ENCODE measurements around the gene SEC16B.

Gene SEC16B

GRCh38 chr1:177913762-177914540 lies 55.9 kb downstream of the SEC16B start:
- no peaks in the 10 kb centered on the region for H3K36me3 ChIP-seq (ENCODE audit: insufficient read depth)
- H3K27ac ChIP-seq, result no peak overlapping the region
- no peak overlapping the region for H3K4me3 ChIP-seq (IDR thresholded peaks at IDR 0.05; ENCODE audit: insufficient read depth, low read depth, low read length)
- TF ChIP-seq CTCF (conservative IDR thresholded peaks at IDR 0.05; ENCODE audit: low read depth, low read length), result peak; percentile 66
- H4K20me1 ChIP-seq (ENCODE audit: insufficient read depth), result no peaks in the 10 kb centered on the region
- no peaks in the 10 kb centered on the region for H3K27me3 ChIP-seq (ENCODE audit: insufficient read depth, low read depth)
- no peak overlapping the region for H3K4me2 ChIP-seq
- H2AFZ ChIP-seq (ENCODE audit: low read depth), result no peak overlapping the region
- H3K9ac ChIP-seq, result no peak overlapping the region
- H3K79me2 ChIP-seq (ENCODE audit: insufficient read depth, low read depth), result no peaks in the 10 kb centered on the region
- no peaks in the 10 kb centered on the region for H3K4me1 ChIP-seq (ENCODE audit: low read depth, poor library complexity, severe bottlenecking)

- H4K20me1 ChIP-seq (ENCODE audit: insufficient read depth), result no peaks in the 10 kb centered on the region
- H3K4me1 ChIP-seq (ENCODE audit: low read depth, poor library complexity, severe bottlenecking), result no peaks in the 10 kb centered on the region
- no peak overlapping the region for H3K4me3 ChIP-seq (IDR thresholded peaks at IDR 0.05; ENCODE audit: insufficient read depth, low read depth, low read length)
- no peak overlapping the region for H3K27ac ChIP-seq
- H3K4me2 ChIP-seq, result no peak overlapping the region
- H2AFZ ChIP-seq (ENCODE audit: low read depth), result no peak overlapping the region
- H3K36me3 ChIP-seq (ENCODE audit: insufficient read depth), result no peaks in the 10 kb centered on the region
- no peak overlapping the region for H3K9ac ChIP-seq
- TF ChIP-seq CTCF (conservative IDR thresholded peaks at IDR 0.05; ENCODE audit: low read depth, low read length), result no peak
- H3K79me2 ChIP-seq (ENCODE audit: insufficient read depth, low read depth), result no peaks in the 10 kb centered on the region
- H3K27me3 ChIP-seq (ENCODE audit: insufficient read depth, low read depth), result no peaks in the 10 kb centered on the region
Measured at GRCh38 chr1:177912991-177913390, 56.9 kb downstream of the SEC16B start.

GRCh38 chr1:177909416-177909815 lies 60.4 kb downstream of the SEC16B start:
- Histone ChIP-seq H3K9ac (no peak overlapping the region), H3K4me3 (IDR thresholded peaks at IDR 0.05; ENCODE audit: insufficient read depth, low read depth, low read length) (no peak overlapping the region)

GRCh38 chr1:177907000-177907399 lies 62.9 kb downstream of the SEC16B start:
- Histone ChIP-seq H4K20me1 (ENCODE audit: insufficient read depth) (no peaks in the 10 kb centered on the region), H3K79me2 (ENCODE audit: insufficient read depth, low read depth) (no peaks in the 10 kb centered on the region), H3K4me3 (IDR thresholded peaks at IDR 0.05; ENCODE audit: insufficient read depth, low read depth, low read length) (no peak overlapping the region), H3K4me2 (no peak overlapping the region), H3K27me3 (ENCODE audit: insufficient read depth, low read depth) (no peaks in the 10 kb centered on the region), H3K9ac (no peak overlapping the region), H3K4me1 (ENCODE audit: low read depth, poor library complexity, severe bottlenecking) (no peaks in the 10 kb centered on the region), H2AFZ (ENCODE audit: low read depth) (no peak overlapping the region), H3K27ac (no peak overlapping the region), H3K36me3 (ENCODE audit: insufficient read depth) (no peaks in the 10 kb centered on the region)
- TF ChIP-seq CTCF (conservative IDR thresholded peaks at IDR 0.05; ENCODE audit: low read depth, low read length), result no peak

More at GRCh38 chr1:177909416-177909815, 60.4 kb downstream of the SEC16B start:
- Histone ChIP-seq H3K27ac (no peak overlapping the region), H3K27me3 (ENCODE audit: insufficient read depth, low read depth) (no peaks in the 10 kb centered on the region), H2AFZ (ENCODE audit: low read depth) (no peak overlapping the region), H3K4me1 (ENCODE audit: low read depth, poor library complexity, severe bottlenecking) (no peaks in the 10 kb centered on the region), H4K20me1 (ENCODE audit: insufficient read depth) (no peaks in the 10 kb centered on the region), H3K36me3 (ENCODE audit: insufficient read depth) (no peaks in the 10 kb centered on the region), H3K79me2 (ENCODE audit: insufficient read depth, low read depth) (no peaks in the 10 kb centered on the region), H3K4me2 (no peak overlapping the region)
- no peak for TF ChIP-seq CTCF (conservative IDR thresholded peaks at IDR 0.05; ENCODE audit: low read depth, low read length)
